Measurements from ENCODE around the gene ABCB8.

- no peak for TF ChIP-seq CTCF (IDR thresholded peaks at IDR 0.05; ENCODE audit: extremely low read depth in 1 of 2, insufficient read depth in 1 of 2, low read depth in 1 of 2, low read length in 2 of 2)
- no peak for TF ChIP-seq FOS (IDR thresholded peaks at IDR 0.05; ENCODE audit: borderline replicate concordance, insufficient read depth, low read length)
- no peak for TF ChIP-seq EZH2 (IDR thresholded peaks at IDR 0.05; ENCODE audit: borderline replicate concordance, low read depth, low read length, severe bottlenecking)
- TF ChIP-seq POLR2A (IDR thresholded peaks at IDR 0.05; ENCODE audit: low read depth, low read length): no peak
- TF ChIP-seq POLR2AphosphoS5 (IDR thresholded peaks at IDR 0.05; ENCODE audit: insufficient read depth, low read depth, low read length): no peak
- TF ChIP-seq MAX (IDR thresholded peaks at IDR 0.05; ENCODE audit: insufficient read depth, insufficient read length): no peak
- no peak for TF ChIP-seq GATA2 (IDR thresholded peaks at IDR 0.05; ENCODE audit: insufficient read depth, insufficient read length, low read depth, low read length)
- TF ChIP-seq JUN (IDR thresholded peaks at IDR 0.05; ENCODE audit: borderline replicate concordance, insufficient read depth, insufficient read length, low read depth): no peak
- TF ChIP-seq MYC (IDR thresholded peaks at IDR 0.05; ENCODE audit: low read depth, low read length): no peak
Measured at GRCh38 chr7:151032936-151033863, 5.0 kb downstream of the ABCB8 start.

Data from endothelial cell of umbilical vein (primary cell).